DND-41 (cell line): Measurements from ENCODE around the gene ACP2.
"Not testable (repeated sequence)": the region's sequence is repeated elsewhere in the genome, so short reads cannot be mapped to it uniquely, and the experiment has no call there.

ENCODE experiments used
- ATAC-seq: fragments of 200-7000 bp; cut with Tn5 transposase; 3 replicates; pipeline ENCODE4 v1.9.1; 2021; ENCODE audit warnings: low read depth; ENCODE audit not compliant: insufficient read depth
- DNase-seq: peaks from one replicate; pipeline ENCODE4 v3.0.0-alpha.2; 2020
- H2AFZ ChIP-seq: 2 replicates; pipeline ENCODE4 v1.6.0; 2012; ENCODE audit warnings: low read depth, low read length
- H3K27ac ChIP-seq: 2 replicates; pipeline ENCODE4 v1.5.1; 2012; ENCODE audit warnings: low read length, inconsistent platforms
- H3K27me3 ChIP-seq: fragments of 200-600 bp; sonication (generic); 2 replicates; pipeline ENCODE4 v1.6.0; 2012; ENCODE audit warnings: low read length, mild to moderate bottlenecking, inconsistent platforms; ENCODE audit not compliant: insufficient read depth, poor library complexity
- H3K36me3 ChIP-seq: 2 replicates; pipeline ENCODE4 v1.5.1; 2012; ENCODE audit warnings: low read length, inconsistent platforms; ENCODE audit not compliant: insufficient read depth
- H3K4me1 ChIP-seq: 2 replicates; pipeline ENCODE4 v1.5.1; 2012; ENCODE audit warnings: mild to moderate bottlenecking, low read length; ENCODE audit not compliant: insufficient read depth
- H3K4me2 ChIP-seq: 2 replicates; pipeline ENCODE4 v1.6.0; 2012; ENCODE audit warnings: mild to moderate bottlenecking, moderate library complexity, low read length, inconsistent platforms; ENCODE audit not compliant: insufficient read depth
- H3K4me3 ChIP-seq, 2 experiments: fragments of 200-600 bp in 1 of 2; shearing (Covaris generic) in 1 of 2; 2 replicates each; pipeline ENCODE4 v1.5.1; 2012 to 2016; ENCODE audit warnings: inconsistent platforms in 2 of 2, low read length in 2 of 2, mild to moderate bottlenecking in 2 of 2, low read depth in 1 of 2, moderate library complexity in 1 of 2
- H3K79me2 ChIP-seq: 2 replicates; pipeline ENCODE4 v1.6.0; 2012; ENCODE audit warnings: low read length, inconsistent platforms; ENCODE audit not compliant: insufficient read depth
- H3K9ac ChIP-seq: 2 replicates; pipeline ENCODE4 v1.6.0; 2012; ENCODE audit warnings: low read depth, mild to moderate bottlenecking, inconsistent platforms, low read length, moderate library complexity
- H3K9me3 ChIP-seq: 2 replicates; pipeline ENCODE4 v1.5.1; 2012; ENCODE audit warnings: low read length, moderate library complexity, mild to moderate bottlenecking, inconsistent platforms; ENCODE audit not compliant: insufficient read depth, severe bottlenecking
- H4K20me1 ChIP-seq: 2 replicates; pipeline ENCODE4 v1.6.0; 2012; ENCODE audit warnings: low read length; ENCODE audit not compliant: insufficient read depth
- CTCF ChIP-seq: IDR thresholded peaks from 2 replicates; pipeline ENCODE4 v1.5.1; 2012; ENCODE audit warnings: borderline replicate concordance, low read length, moderate library complexity, mild to moderate bottlenecking; ENCODE audit not compliant: poor library complexity, severe bottlenecking; ENCODE audit errors: extremely low read depth
- EZH2 ChIP-seq: IDR thresholded peaks from 3 replicates; pipeline ENCODE4 v1.6.1; 2012; ENCODE audit warnings: borderline replicate concordance, low read depth, mild to moderate bottlenecking, moderate library complexity, low read length, inconsistent platforms; ENCODE audit not compliant: severe bottlenecking

ACP2 gene

GRCh38 chr11:47204637-47204989, 44.0 kb downstream of the ACP2 start:
- TF ChIP-seq CTCF (no peak), EZH2 (no peak)
- DNase-seq (no peak), ATAC-seq (no peak)
- H3K9ac ChIP-seq = no peak overlapping the region
- H2AFZ ChIP-seq = no peak overlapping the region
- no peaks in the 10 kb centered on the region for H3K4me1 ChIP-seq
- no peaks in the 10 kb centered on the region for H3K27me3 ChIP-seq
- no peaks in the 10 kb centered on the region for H4K20me1 ChIP-seq
- no peak overlapping the region for H3K27ac ChIP-seq
- H3K36me3 ChIP-seq = no peaks in the 10 kb centered on the region
- H3K4me2 ChIP-seq = no peak overlapping the region
- H3K79me2 ChIP-seq = no peaks in the 10 kb centered on the region
- H3K4me3 ChIP-seq = no peak overlapping the region
- H3K9me3 ChIP-seq = no peaks in the 10 kb centered on the region

GRCh38 chr11:47202576-47202975, 46.0 kb downstream of the ACP2 start:
- Histone ChIP-seq H3K36me3 (no peaks in the 10 kb centered on the region), H3K27me3 (no peaks in the 10 kb centered on the region), H4K20me1 (no peaks in the 10 kb centered on the region), H3K4me3 (no peak overlapping the region), H3K27ac (no peak overlapping the region), H3K9me3 (no peaks in the 10 kb centered on the region), H3K4me2 (no peak overlapping the region), H3K79me2 (no peaks in the 10 kb centered on the region), H3K9ac (no peak overlapping the region), H3K4me1 (no peaks in the 10 kb centered on the region), H2AFZ (no peak overlapping the region)
- TF ChIP-seq CTCF = no peak
- no peak for TF ChIP-seq EZH2
- ATAC-seq (no peak), DNase-seq (no peak)

GRCh38 chr11:47201015-47201414, 47.6 kb downstream of the ACP2 start:
- no peaks in the 10 kb centered on the region for H3K36me3 ChIP-seq
- no peak overlapping the region for H3K4me2 ChIP-seq
- H2AFZ ChIP-seq = no peak overlapping the region
- no peaks in the 10 kb centered on the region for H3K4me1 ChIP-seq
- no peak for TF ChIP-seq EZH2
- no peak for TF ChIP-seq CTCF
- no peak overlapping the region for H3K9ac ChIP-seq
- DNase-seq (no peak), ATAC-seq (no peak)
- H3K27me3 ChIP-seq = no peaks in the 10 kb centered on the region
- H3K79me2 ChIP-seq = no peaks in the 10 kb centered on the region
- H3K27ac ChIP-seq = no peak overlapping the region
- H3K4me3 ChIP-seq = no peak overlapping the region
- no peaks in the 10 kb centered on the region for H3K9me3 ChIP-seq
- no peaks in the 10 kb centered on the region for H4K20me1 ChIP-seq

GRCh38 chr11:47198161-47198560, 50.5 kb downstream of the ACP2 start:
- DNase-seq, H3K27ac ChIP-seq, H3K27me3 ChIP-seq, ATAC-seq, H3K4me1 ChIP-seq, H2AFZ ChIP-seq, H3K79me2 ChIP-seq, H3K4me2 ChIP-seq, H3K36me3 ChIP-seq, H3K9ac ChIP-seq, H3K9me3 ChIP-seq, H4K20me1 ChIP-seq, H3K4me3 ChIP-seq: not testable (repeated sequence)
